AG20443 (cell line): Measurements from ENCODE around the gene MYO9B.
"Not testable (repeated sequence)": the region's sequence is repeated elsewhere in the genome, so short reads cannot be mapped to it uniquely, and the experiment has no call there.

Source experiments
- DNase-seq: peaks from one replicate; pipeline ENCODE4 v3.0.0; 2012; ENCODE audit warnings: low spot score, mixed read lengths

Gene MYO9B

GRCh38 chr19:17145546-17146497 lies 70.2 kb downstream of the MYO9B start:
- no peak for DNase-seq

GRCh38 chr19:17148130-17148529 lies 72.6 kb downstream of the MYO9B start:
- no peak for DNase-seq

GRCh38 chr19:17149393-17150135 lies 74.0 kb downstream of the MYO9B start:
- no peak for DNase-seq

GRCh38 chr19:17153996-17154395 lies 78.4 kb downstream of the MYO9B start:
- no peak for DNase-seq

- DNase-seq, result no peak
Measured at GRCh38 chr19:17155251-17155650, 79.7 kb downstream of the MYO9B start.

- no peak for DNase-seq
Measured at GRCh38 chr19:17156296-17156946, 80.8 kb downstream of the MYO9B start.

GRCh38 chr19:17156947-17157302 lies 81.3 kb downstream of the MYO9B start:
- DNase-seq, result no peak

GRCh38 chr19:17158584-17158983 lies 83.0 kb downstream of the MYO9B start:
- no peak for DNase-seq

GRCh38 chr19:17159466-17160393 lies 84.2 kb downstream of the MYO9B start:
- no peak for DNase-seq

- no peak for DNase-seq
Measured at GRCh38 chr19:17160908-17161307, 85.3 kb downstream of the MYO9B start.

GRCh38 chr19:17162131-17162530 lies 86.6 kb downstream of the MYO9B start:
- DNase-seq, result not testable (repeated sequence)

- DNase-seq, result no peak
Measured at GRCh38 chr19:17162580-17162979, 87.0 kb downstream of the MYO9B start.

GRCh38 chr19:17163652-17164051 lies 88.1 kb downstream of the MYO9B start:
- DNase-seq, result no peak

GRCh38 chr19:17164639-17165038 lies 89.1 kb downstream of the MYO9B start:
- no peak for DNase-seq

GRCh38 chr19:17165715-17166114 lies 90.1 kb downstream of the MYO9B start:
- no peak for DNase-seq

GRCh38 chr19:17170538-17171297 lies 95.1 kb downstream of the MYO9B start:
- no peak for DNase-seq

GRCh38 chr19:17171874-17172273 lies 96.3 kb downstream of the MYO9B start:
- no peak for DNase-seq

GRCh38 chr19:17172624-17173345 lies 97.2 kb downstream of the MYO9B start:
- DNase-seq, result no peak

- no peak for DNase-seq
Measured at GRCh38 chr19:17178291-17178690, 102.7 kb downstream of the MYO9B start.
